ENCODE measurements around the gene MAMSTR.
"Not testable (repeated sequence)": the region's sequence is repeated elsewhere in the genome, so short reads cannot be mapped to it uniquely, and the experiment has no call there.

MAMSTR gene

GRCh38 chr19:48689449-48689848 is 30.1 kb downstream of the MAMSTR start:
- Histone ChIP-seq H3K4me3 (ENCODE audit: low read length, poor library complexity, severe bottlenecking) (no peak overlapping the region), H3K79me2 (ENCODE audit: insufficient read depth, low read length) (no peaks in the 10 kb centered on the region), H3K4me1 (ENCODE audit: insufficient read depth, low read length, poor library complexity, severe bottlenecking) (no peaks in the 10 kb centered on the region), H3K9me3 (ENCODE audit: insufficient read depth, low read depth, low read length) (no peaks in the 10 kb centered on the region), H3K4me2 (ENCODE audit: low read depth, low read length, poor library complexity, severe bottlenecking) (no peak overlapping the region), H3K9ac (ENCODE audit: low read depth, low read length, poor library complexity, severe bottlenecking) (no peak overlapping the region), H3K36me3 (ENCODE audit: insufficient read depth, low read length) (no peaks in the 10 kb centered on the region), H4K20me1 (ENCODE audit: insufficient read depth, low read length, poor library complexity, severe bottlenecking) (no peaks in the 10 kb centered on the region), H2AFZ (ENCODE audit: low read length) (no peak overlapping the region), H3F3A (ENCODE audit: low read depth) (no peaks in the 10 kb centered on the region), H3K27me3 (ENCODE audit: insufficient read depth, low read length, poor library complexity, severe bottlenecking) (no peaks in the 10 kb centered on the region), H3K9me2 (replicated peaks; ENCODE audit: low read depth, low read length) (no peaks in the 10 kb centered on the region)
- no peak for TF ChIP-seq EZH2phosphoT487 (IDR thresholded peaks at IDR 0.05; ENCODE audit: borderline replicate concordance)
- TF ChIP-seq, protein P1, sequence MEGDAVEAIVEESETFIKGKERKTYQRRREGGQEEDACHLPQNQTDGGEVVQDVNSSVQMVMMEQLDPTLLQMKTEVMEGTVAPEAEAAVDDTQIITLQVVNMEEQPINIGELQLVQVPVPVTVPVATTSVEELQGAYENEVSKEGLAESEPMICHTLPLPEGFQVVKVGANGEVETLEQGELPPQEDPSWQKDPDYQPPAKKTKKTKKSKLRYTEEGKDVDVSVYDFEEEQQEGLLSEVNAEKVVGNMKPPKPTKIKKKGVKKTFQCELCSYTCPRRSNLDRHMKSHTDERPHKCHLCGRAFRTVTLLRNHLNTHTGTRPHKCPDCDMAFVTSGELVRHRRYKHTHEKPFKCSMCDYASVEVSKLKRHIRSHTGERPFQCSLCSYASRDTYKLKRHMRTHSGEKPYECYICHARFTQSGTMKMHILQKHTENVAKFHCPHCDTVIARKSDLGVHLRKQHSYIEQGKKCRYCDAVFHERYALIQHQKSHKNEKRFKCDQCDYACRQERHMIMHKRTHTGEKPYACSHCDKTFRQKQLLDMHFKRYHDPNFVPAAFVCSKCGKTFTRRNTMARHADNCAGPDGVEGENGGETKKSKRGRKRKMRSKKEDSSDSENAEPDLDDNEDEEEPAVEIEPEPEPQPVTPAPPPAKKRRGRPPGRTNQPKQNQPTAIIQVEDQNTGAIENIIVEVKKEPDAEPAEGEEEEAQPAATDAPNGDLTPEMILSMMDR (conservative IDR thresholded peaks at IDR 0.05; ENCODE audit: low read length), result no peak

- H3K4me2 ChIP-seq (ENCODE audit: low read depth, low read length, poor library complexity, severe bottlenecking), result no peak overlapping the region
Measured at GRCh38 chr19:48687776-48688175, 31.7 kb downstream of the MAMSTR start.

GRCh38 chr19:48686637-48687036 is 32.9 kb downstream of the MAMSTR start:
- not testable (repeated sequence) for H3K9ac ChIP-seq (ENCODE audit: low read depth, low read length, poor library complexity, severe bottlenecking); H3K4me2 ChIP-seq (ENCODE audit: low read depth, low read length, poor library complexity, severe bottlenecking); H3K79me2 ChIP-seq (ENCODE audit: insufficient read depth, low read length); H3K4me1 ChIP-seq (ENCODE audit: insufficient read depth, low read length, poor library complexity, severe bottlenecking); H3F3A ChIP-seq (ENCODE audit: low read depth); H2AFZ ChIP-seq (ENCODE audit: low read length); H3K9me3 ChIP-seq (ENCODE audit: insufficient read depth, low read depth, low read length); H3K9me2 ChIP-seq (replicated peaks; ENCODE audit: low read depth, low read length); H4K20me1 ChIP-seq (ENCODE audit: insufficient read depth, low read length, poor library complexity, severe bottlenecking); H3K36me3 ChIP-seq (ENCODE audit: insufficient read depth, low read length); H3K27me3 ChIP-seq (ENCODE audit: insufficient read depth, low read length, poor library complexity, severe bottlenecking); H3K4me3 ChIP-seq (ENCODE audit: low read length, poor library complexity, severe bottlenecking)

More at GRCh38 chr19:48687776-48688175, 31.7 kb downstream of the MAMSTR start:
- Histone ChIP-seq H4K20me1 (ENCODE audit: insufficient read depth, low read length, poor library complexity, severe bottlenecking) (no peaks in the 10 kb centered on the region), H3K27me3 (ENCODE audit: insufficient read depth, low read length, poor library complexity, severe bottlenecking) (no peaks in the 10 kb centered on the region), H3K9ac (ENCODE audit: low read depth, low read length, poor library complexity, severe bottlenecking) (no peak overlapping the region), H3K9me2 (replicated peaks; ENCODE audit: low read depth, low read length) (no peaks in the 10 kb centered on the region), H2AFZ (ENCODE audit: low read length) (no peak overlapping the region), H3K4me1 (ENCODE audit: insufficient read depth, low read length, poor library complexity, severe bottlenecking) (no peaks in the 10 kb centered on the region), H3F3A (ENCODE audit: low read depth) (no peaks in the 10 kb centered on the region), H3K36me3 (ENCODE audit: insufficient read depth, low read length) (no peaks in the 10 kb centered on the region), H3K9me3 (ENCODE audit: insufficient read depth, low read depth, low read length) (no peaks in the 10 kb centered on the region), H3K4me3 (ENCODE audit: low read length, poor library complexity, severe bottlenecking) (no peak overlapping the region), H3K79me2 (ENCODE audit: insufficient read depth, low read length) (no peaks in the 10 kb centered on the region)
- TF ChIP-seq, protein P1 (conservative IDR thresholded peaks at IDR 0.05; ENCODE audit: low read length), result no peak
- TF ChIP-seq EZH2phosphoT487 (IDR thresholded peaks at IDR 0.05; ENCODE audit: borderline replicate concordance), result no peak

- H3K9ac ChIP-seq (ENCODE audit: low read depth, low read length, poor library complexity, severe bottlenecking), result no peak overlapping the region
- no peaks in the 10 kb centered on the region for H4K20me1 ChIP-seq (ENCODE audit: insufficient read depth, low read length, poor library complexity, severe bottlenecking)
- H3F3A ChIP-seq (ENCODE audit: low read depth), result no peaks in the 10 kb centered on the region
- H3K79me2 ChIP-seq (ENCODE audit: insufficient read depth, low read length), result no peaks in the 10 kb centered on the region
- TF ChIP-seq, protein P1 (conservative IDR thresholded peaks at IDR 0.05; ENCODE audit: low read length), result no peak
- H2AFZ ChIP-seq (ENCODE audit: low read length), result no peak overlapping the region
- H3K4me2 ChIP-seq (ENCODE audit: low read depth, low read length, poor library complexity, severe bottlenecking), result no peak overlapping the region
- no peaks in the 10 kb centered on the region for H3K36me3 ChIP-seq (ENCODE audit: insufficient read depth, low read length)
- no peak overlapping the region for H3K4me3 ChIP-seq (ENCODE audit: low read length, poor library complexity, severe bottlenecking)
- H3K9me2 ChIP-seq (replicated peaks; ENCODE audit: low read depth, low read length), result no peaks in the 10 kb centered on the region
- no peaks in the 10 kb centered on the region for H3K27me3 ChIP-seq (ENCODE audit: insufficient read depth, low read length, poor library complexity, severe bottlenecking)
- H3K9me3 ChIP-seq (ENCODE audit: insufficient read depth, low read depth, low read length), result no peaks in the 10 kb centered on the region
- H3K4me1 ChIP-seq (ENCODE audit: insufficient read depth, low read length, poor library complexity, severe bottlenecking), result no peaks in the 10 kb centered on the region
Measured at GRCh38 chr19:48686088-48686487, 33.4 kb downstream of the MAMSTR start.
